ENCODE measurements around the gene FGF19.

DNA sequence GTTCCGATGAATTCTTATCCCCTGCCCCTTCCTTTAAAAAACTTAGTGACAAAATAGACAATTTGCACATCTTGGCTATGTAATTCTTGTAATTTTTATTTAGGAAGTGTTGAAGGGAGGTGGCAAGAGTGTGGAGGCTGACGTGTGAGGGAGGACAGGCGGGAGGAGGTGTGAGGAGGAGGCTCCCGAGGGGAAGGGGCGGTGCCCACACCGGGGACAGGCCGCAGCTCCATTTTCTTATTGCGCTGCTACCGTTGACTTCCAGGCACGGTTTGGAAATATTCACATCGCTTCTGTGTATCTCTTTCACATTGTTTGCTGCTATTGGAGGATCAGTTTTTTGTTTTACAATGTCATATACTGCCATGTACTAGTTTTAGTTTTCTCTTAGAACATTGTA lies 50.8 kb downstream of the FGF19 start:
- TF ChIP-seq BHLHE40 (IDR thresholded peaks at IDR 0.05; ENCODE audit: borderline replicate concordance) (no peak), ZNF384 (IDR thresholded peaks at IDR 0.05) (no peak), FOXA1 (IDR thresholded peaks at IDR 0.05) (no peak), ELF4 (IDR thresholded peaks at IDR 0.05) (no peak), FOXM1 (IDR thresholded peaks at IDR 0.05; ENCODE audit: borderline replicate concordance) (no peak), FOXK2 (IDR thresholded peaks at IDR 0.05) (no peak)

All from HEK293T (cell line).